Heart left ventricle (tissue), 16 donors: ENCODE results near the gene HMGN4. TPM values are rescaled to one million over a fixed set of nuclear protein-coding genes. Genes with fewer than 3 reads are reported as not detected.

ENCODE experiments used
- ATAC-seq, 4 donors: fragments of 200-7000 bp; cut with Tn5 transposase; one replicate each; pipeline ENCODE4 v1.9.1; 2020 to 2022; ENCODE audit warnings: moderate library complexity in 4 of 4, mild to moderate bottlenecking in 3 of 4, moderate number of reproducible peaks in 1 of 4
- DNase-seq, 5 donors: peaks; one replicate each; pipeline ENCODE4 v3.0.0-alpha.2; 2020
- H3K27ac ChIP-seq, 12 donors: fragments of 200-600 bp; sonication (generic) in 4 of 12; one replicate each; pipeline versions ENCODE4 v1.5.0 to v1.8.0; 2016 to 2022; ENCODE audit warnings: mild to moderate bottlenecking in 2 of 12
- H3K27me3 ChIP-seq, 9 donors: fragments of 200-600 bp; sonication (generic) in 2 of 9; one replicate each; pipeline versions ENCODE4 v1.5.1 to v1.8.0; 2016 to 2022; ENCODE audit warnings: mild to moderate bottlenecking in 3 of 9
- H3K36me3 ChIP-seq, 9 donors: fragments of 200-600 bp; sonication (generic) in 2 of 9; one replicate each; pipeline versions ENCODE4 v1.5.0 to v1.8.0; 2018 to 2022; ENCODE audit warnings: mild to moderate bottlenecking in 2 of 9
- H3K4me1 ChIP-seq, 12 donors: fragments of 200-600 bp; sonication (generic) in 4 of 12; one replicate each; pipeline versions ENCODE4 v1.5.0 to v1.8.0; 2016 to 2022; ENCODE audit warnings: mild to moderate bottlenecking in 3 of 12
- H3K4me3 ChIP-seq, 12 donors: fragments of 200-600 bp; sonication (generic) in 4 of 12; one replicate each; pipeline versions ENCODE4 v1.5.0 to v1.8.0; 2017 to 2022; ENCODE audit warnings: mild to moderate bottlenecking in 9 of 12, moderate library complexity in 4 of 12
- H3K9me3 ChIP-seq, 12 donors: fragments of 200-600 bp; sonication (generic) in 4 of 12; one replicate each; pipeline versions ENCODE4 v1.5.0 to v1.8.0; 2016 to 2022; ENCODE audit warnings: mild to moderate bottlenecking in 1 of 12
- CTCF ChIP-seq, 12 donors: fragments of 200-600 bp; sonication (generic) in 4 of 12; IDR thresholded peaks; one replicate each; pipeline versions ENCODE4 v1.5.0 to v1.8.0; 2018 to 2022; ENCODE audit warnings: antibody characterized with exemption in 12 of 12, mild to moderate bottlenecking in 5 of 12
- POLR2A ChIP-seq, 2 donors: fragments of 450-650 bp; IDR thresholded peaks; one replicate each; pipeline ENCODE4 v1.6.1; 2017; ENCODE audit warnings: antibody characterized with exemption in 2 of 2, mild to moderate bottlenecking in 2 of 2, moderate library complexity in 2 of 2
- WGBS, 4 donors: extraction: QIAGEN DNeasy Blood & Tissue Kit in 2 of 4; methylation state at CpG; one replicate each; pipeline versions ENCODE4 v1.1.5 to v1.1.7; 2013 to 2018; 5-methylcytosine and 5-hydroxymethylcytosine counted together
- intact Hi-C, 10 donors: fragments of 100-400 bp; cut with DNase I; formaldehyde crosslinking; loops; one replicate each; pipeline versions ENCODE4 v1.11.1 to v1.14.2; 2022
- polyA plus RNA-seq, 2 donors: library from polyadenylated mRNA; stranded (reverse); fragments of 200-250 nt; gene quantifications; one replicate each; pipeline ENCODE4 v1.2.3, GENCODE V29; 2013
- total RNA-seq, 9 donors: library from RNA; depleted of rRNA in 2 of 9; stranded (reverse); fragments of >200 nt in 2 of 9; fragmentation: NEBNext Ultra II Directional in 3 of 9; extraction: Animal tissue kit (Norgen Biotek cat#: 25700) in 3 of 9; gene quantifications; one replicate each; pipeline versions ENCODE4 v1.1.0 to v1.2.4, GENCODE V29; 2016 to 2023
- donor health status: ischemic (EF 13 %, LVEDD 7.1; RV severe dilation, severe dysfunction).
- donor health status: healthy with polysubstance abuse.
- donor health status: DM: no; HTN: yes; CAD: no.
- donor health status: DM: no; HTN: no; CAD: no.
- donor health status: ischemic (EF 25% LVEDD 6.9; RV normal size, moderate dysfunction).
- donor health status: ischemic (EF 25% LVEDD 5.7; RV mildly dilated, moderate dysfunction).
- donor health status: healthy.
- donor health status: DM: yes; HTN: yes; CAD: no.
- donor health status: ischemic (EF 35%, LVEDD 5.7; RV mildly dilated, moderate dysfunction).
- donor health status: nonischemic (EF 11% LVEDD 7.7; RV severe dilation, severe dysfunction).
- donor health status: DM: yes; HTN: yes; CAD: no.
- donor health status: PGD.
- donor health status: ischemic (EF 29% LVEDD 5.4; RV normal size, mild dysfunction).
- donor health status: nonischemic (EF 23%, LVEDD 6.1; RV moderate dilation, normal function).

Gene HMGN4
- total and polyA plus RNA-seq, 11 donors = 5.8 to 52.8 (median 32.1) TPM

DNA sequence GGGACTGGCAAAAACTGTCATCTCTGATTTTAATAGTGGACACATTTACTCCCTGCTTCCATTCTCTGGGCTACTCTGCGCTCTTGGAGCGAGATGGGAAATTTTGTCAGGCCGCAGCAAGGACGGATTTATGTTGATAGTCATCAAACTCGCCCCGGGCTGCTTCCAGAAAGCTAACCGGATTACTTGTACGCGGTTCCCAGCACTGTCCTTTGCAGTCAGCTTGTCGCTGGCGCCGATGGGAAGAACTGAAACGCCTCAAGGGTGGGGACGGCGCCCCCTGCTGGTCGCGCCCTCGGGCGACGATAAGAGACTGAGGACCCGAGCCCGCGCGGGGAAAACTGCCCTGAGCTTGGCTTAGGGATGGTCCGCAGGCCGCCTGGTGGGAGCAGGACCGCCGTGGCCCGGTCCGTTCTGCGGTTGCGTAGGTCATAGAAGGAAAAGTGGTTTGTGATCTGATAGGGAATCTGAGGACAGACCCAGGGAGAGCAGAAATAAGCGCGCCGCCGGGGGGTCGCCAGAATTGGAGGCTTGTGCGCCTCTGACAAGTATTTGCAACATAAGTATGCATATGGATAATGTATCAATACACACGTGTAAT lies 57.6 kb downstream of the HMGN4 start:
- WGBS, 4 donors = 0 to 1% (median 1%) methylated on average over 39 of the region's 39 CpGs

More for the DNA sequence above, 57.6 kb downstream of the HMGN4 start:
- peak overlapping the region in 11 of 12 donors; percentile 62 to 94 (median 87) for H3K27ac ChIP-seq
- DNase-seq (peak; percentile 89 to 96 (median 93)), ATAC-seq (peak; percentile 80 to 89 (median 87))
- H3K4me3 ChIP-seq = peak overlapping the region; percentile 67 to 96 (median 87)
- H3K9me3 ChIP-seq = no peaks in the 10 kb centered on the region
- peak; percentile 25 to 99 (median 98) for TF ChIP-seq CTCF (IDR thresholded peaks at IDR 0.05)
- peak in 1 of 2 donors; percentile 20 for TF ChIP-seq POLR2A (IDR thresholded peaks at IDR 0.05)
- H3K4me1 ChIP-seq = peaks cover 0 to 36% (median 13%) of the 10 kb centered on the region in 12 donors
- H3K27me3 ChIP-seq = peaks cover 3 to 40% (median 21%) of the 10 kb centered on the region in 9 donors
- peaks cover 0 to 29% (median 27%) of the 10 kb centered on the region in 9 donors for H3K36me3 ChIP-seq
- intact Hi-C loops = loop anchor here (1.0 to 10.0 kb wide), 8 partner anchors 22 to 1269 kb away; a partner anchor contains a TSS

Other genes with a start within 250 kb of the HMGN4 start
- 10 to 100 TPM in 5 of 9 donors, 1 to 10 TPM in 4; 2.7 to 71.1 (median 10.2) TPM for gene BTN3A2, start 173.2 kb upstream of the HMGN4 start, total RNA-seq
- 10 to 100 TPM in 1 of 2 donors, 1 to 10 TPM in 1; 5.8 to 11.5 TPM for gene BTN3A2, start 173.2 kb upstream of the HMGN4 start, polyA plus RNA-seq
- gene BTN2A2, start 155.3 kb upstream of the HMGN4 start, total RNA-seq = 10 to 100 TPM in 2 of 9 donors, 1 to 10 TPM in 7; 1.7 to 20.4 (median 3.0) TPM
- 1 to 10 TPM; 3.2 to 4.3 TPM for gene BTN2A2, start 155.3 kb upstream of the HMGN4 start, polyA plus RNA-seq
- gene BTN3A1, start 136.1 kb upstream of the HMGN4 start, total RNA-seq = 10 to 100 TPM in 3 of 9 donors, 1 to 10 TPM in 6; 3.1 to 47.6 (median 9.1) TPM
- 1 to 10 TPM; 5.1 to 5.2 TPM for gene BTN3A1, start 136.1 kb upstream of the HMGN4 start, polyA plus RNA-seq
- 10 to 100 TPM in 2 of 9 donors, 1 to 10 TPM in 7; 4.8 to 31.2 (median 7.9) TPM for gene BTN3A3, start 97.9 kb upstream of the HMGN4 start, total RNA-seq
- gene BTN3A3, start 97.9 kb upstream of the HMGN4 start, polyA plus RNA-seq = 1 to 10 TPM; 5.9 to 7.7 TPM
- 10 to 100 TPM in 7 of 9 donors, 1 to 10 TPM in 2; 9.2 to 26.2 (median 14.8) TPM for gene BTN2A1, start 80.4 kb upstream of the HMGN4 start, total RNA-seq
- gene BTN2A1, start 80.4 kb upstream of the HMGN4 start, polyA plus RNA-seq = 10 to 100 TPM in 1 of 2 donors, 1 to 10 TPM in 1; 6.6 to 26.7 TPM
- not detected for gene BTN1A1, start 38.1 kb upstream of the HMGN4 start, total RNA-seq
- gene BTN1A1, start 38.1 kb upstream of the HMGN4 start, polyA plus RNA-seq = not detected
- gene ABT1, start 58.6 kb downstream of the HMGN4 start, total RNA-seq = 10 to 100 TPM in 2 of 9 donors, 1 to 10 TPM in 7; 7.2 to 10.8 (median 8.2) TPM
- 10 to 100 TPM in 1 of 2 donors, 1 to 10 TPM in 1; 7.1 to 12.0 TPM for gene ABT1, start 58.6 kb downstream of the HMGN4 start, polyA plus RNA-seq
- gene ZNF322, start 121.4 kb downstream of the HMGN4 start, total RNA-seq = 10 to 100 TPM in 6 of 9 donors, 1 to 10 TPM in 3; 7.1 to 17.2 (median 13.4) TPM
- 1 to 10 TPM; 4.0 to 7.8 TPM for gene ZNF322, start 121.4 kb downstream of the HMGN4 start, polyA plus RNA-seq